GM13977 (cell line): Measurements from ENCODE around the gene MALRD1.

Source experiments
- DNase-seq: peaks from one replicate; pipeline ENCODE4 v3.0.0; 2012; ENCODE audit warnings: low spot score
- in situ Hi-C: fragments of 300-500 bp; cut with MboI; formaldehyde crosslinking; loops from one replicate; pipeline ENCODE4 v1.12.0; 2022; ENCODE audit warnings: low sequenced_read_pairs, low pct_unique_long_range_greater_than_20kb, mixed read lengths, inconsistent platforms; ENCODE audit not compliant: unreplicated experiment
- TF ChIP-seq, protein P1 (sequence below): IDR thresholded peaks from 2 replicates; pipeline ENCODE4 v1.5.1; 2012; ENCODE audit warnings: mild to moderate bottlenecking, control low read depth; ENCODE audit not compliant: insufficient read depth; ENCODE audit errors: extremely low read depth, missing control alignments

Gene MALRD1

GRCh38 chr10:19048489-19048888 lies at the start of gene MALRD1:
Gene MALRD1, plus strand, starts transcription at chr10:19048801. Its CDS starts 138 bp downstream, at chr10:19048939.
- DNase-seq: no peak
- TF ChIP-seq, protein P1, sequence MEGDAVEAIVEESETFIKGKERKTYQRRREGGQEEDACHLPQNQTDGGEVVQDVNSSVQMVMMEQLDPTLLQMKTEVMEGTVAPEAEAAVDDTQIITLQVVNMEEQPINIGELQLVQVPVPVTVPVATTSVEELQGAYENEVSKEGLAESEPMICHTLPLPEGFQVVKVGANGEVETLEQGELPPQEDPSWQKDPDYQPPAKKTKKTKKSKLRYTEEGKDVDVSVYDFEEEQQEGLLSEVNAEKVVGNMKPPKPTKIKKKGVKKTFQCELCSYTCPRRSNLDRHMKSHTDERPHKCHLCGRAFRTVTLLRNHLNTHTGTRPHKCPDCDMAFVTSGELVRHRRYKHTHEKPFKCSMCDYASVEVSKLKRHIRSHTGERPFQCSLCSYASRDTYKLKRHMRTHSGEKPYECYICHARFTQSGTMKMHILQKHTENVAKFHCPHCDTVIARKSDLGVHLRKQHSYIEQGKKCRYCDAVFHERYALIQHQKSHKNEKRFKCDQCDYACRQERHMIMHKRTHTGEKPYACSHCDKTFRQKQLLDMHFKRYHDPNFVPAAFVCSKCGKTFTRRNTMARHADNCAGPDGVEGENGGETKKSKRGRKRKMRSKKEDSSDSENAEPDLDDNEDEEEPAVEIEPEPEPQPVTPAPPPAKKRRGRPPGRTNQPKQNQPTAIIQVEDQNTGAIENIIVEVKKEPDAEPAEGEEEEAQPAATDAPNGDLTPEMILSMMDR: no peak
- in situ Hi-C loops: no loop called here

- DNase-seq: no peak
- in situ Hi-C loops: no loop called here
- TF ChIP-seq, protein P1: no peak
These were observed 45.3 kb upstream of the MALRD1 start for GRCh38 chr10:19003341-19003740.

GRCh38 chr10:19012111-19012510 lies 36.5 kb upstream of the MALRD1 start:
- TF ChIP-seq, protein P1: no peak
- DNase-seq: no peak
- in situ Hi-C loops: no loop called here

DNA sequence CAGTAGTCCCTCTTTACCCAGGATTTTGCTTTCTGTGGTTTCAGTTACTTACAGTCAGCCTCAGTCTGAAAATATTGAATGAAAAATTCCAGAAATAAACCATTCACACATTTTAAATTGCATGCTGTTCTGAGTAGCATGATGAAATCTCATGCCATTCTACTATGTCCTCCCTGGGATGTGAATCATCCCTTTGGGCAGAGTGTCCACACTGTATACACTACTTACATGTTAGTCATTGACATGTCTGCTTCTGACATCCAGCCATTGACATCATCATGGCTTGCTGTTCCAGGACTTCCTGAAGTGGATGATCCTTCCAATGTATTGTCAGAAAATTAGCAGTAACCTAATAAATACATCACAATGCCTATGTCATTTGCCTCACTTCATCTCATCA lies 34.6 kb upstream of the MALRD1 start:
- TF ChIP-seq, protein P1: no peak
- in situ Hi-C loops: no loop called here
- DNase-seq: no peak

DNA sequence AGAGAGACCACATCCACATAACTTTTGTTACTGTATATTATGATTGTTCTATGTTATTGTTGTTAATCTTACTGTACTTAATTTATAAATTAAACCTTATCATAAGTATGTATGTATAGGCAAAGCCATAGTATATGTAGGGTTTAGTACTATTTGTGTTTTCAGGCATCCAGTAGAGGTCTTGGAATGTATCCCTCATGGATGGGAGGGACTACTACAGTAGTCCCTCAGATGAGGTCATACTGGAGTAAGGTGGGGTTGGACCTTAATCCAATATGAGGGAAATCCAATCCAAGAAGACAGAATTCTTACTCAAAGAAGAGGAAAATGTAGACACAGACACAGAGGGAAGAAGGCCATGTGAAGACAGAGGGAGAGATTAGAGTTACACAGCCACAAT lies 34.1 kb upstream of the MALRD1 start:
- in situ Hi-C loops: no loop called here
- TF ChIP-seq, protein P1: no peak
- DNase-seq: no peak

DNA sequence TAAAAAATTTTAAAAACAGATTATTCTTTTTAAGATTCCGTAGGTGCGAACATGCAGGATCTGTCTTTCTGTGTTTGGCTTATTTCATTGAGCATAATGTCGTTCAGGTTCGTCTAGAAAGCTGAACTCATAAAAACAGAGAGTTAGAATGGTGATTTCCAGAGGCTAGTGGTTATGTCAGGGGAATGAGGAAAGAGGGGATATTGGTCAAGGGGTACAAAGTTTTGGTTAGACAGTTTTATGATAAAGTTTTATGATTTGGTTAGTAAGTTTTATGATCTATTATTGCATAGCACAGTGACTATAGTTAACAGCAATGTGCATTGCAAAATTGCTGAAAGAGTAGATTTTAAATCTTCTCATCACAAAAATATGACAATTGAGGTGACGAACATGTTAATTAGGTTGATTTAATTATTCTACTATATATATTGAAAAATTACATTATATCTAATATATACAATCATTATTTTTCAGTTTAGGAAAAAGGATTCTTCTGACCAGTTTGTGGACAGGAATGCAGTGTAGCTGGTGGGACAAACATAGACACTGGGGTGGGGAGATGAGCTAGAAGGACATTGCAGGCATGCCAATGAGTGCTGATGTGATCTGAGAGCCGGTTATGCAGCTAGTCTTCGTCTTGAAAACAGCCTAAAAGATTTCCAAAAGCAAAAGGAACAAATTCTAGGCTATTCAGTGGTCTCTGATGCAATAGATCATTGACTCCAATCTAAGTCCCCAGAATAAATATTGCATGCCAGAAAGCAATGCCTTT lies 31.3 kb upstream of the MALRD1 start:
- TF ChIP-seq, protein P1: no peak
- in situ Hi-C loops: no loop called here
- no peak for DNase-seq

GRCh38 chr10:19021162-19021561 lies 27.4 kb upstream of the MALRD1 start:
- in situ Hi-C loops: no loop called here
- TF ChIP-seq, protein P1: no peak
- DNase-seq: no peak
